ENCODE data around the gene C15orf39.

The C15orf39 gene

GRCh38 chr15:75206803-75207617 is 5.3 kb downstream of the C15orf39 start:
- no peak overlapping the region for H3K4me2 ChIP-seq
- H2AFZ ChIP-seq (ENCODE audit: low read depth), result no peak overlapping the region
- H3K4me3 ChIP-seq (IDR thresholded peaks at IDR 0.05; ENCODE audit: insufficient read depth, low read depth, low read length), result no peak overlapping the region
- H3K27me3 ChIP-seq (ENCODE audit: insufficient read depth, low read depth), result no peaks in the 10 kb centered on the region
- no peak overlapping the region for H3K27ac ChIP-seq
- peaks cover 3% of the 10 kb centered on the region; the same call in 1 of the 2 replicates for H3K36me3 ChIP-seq (ENCODE audit: insufficient read depth)
- TF ChIP-seq CTCF (conservative IDR thresholded peaks at IDR 0.05; ENCODE audit: low read depth, low read length), result no peak
- H3K4me1 ChIP-seq (ENCODE audit: low read depth, poor library complexity, severe bottlenecking), result peaks cover 22% of the 10 kb centered on the region
- peaks cover 34% of the 10 kb centered on the region for H4K20me1 ChIP-seq (ENCODE audit: insufficient read depth)
- H3K9ac ChIP-seq, result no peak overlapping the region
- H3K79me2 ChIP-seq (ENCODE audit: insufficient read depth, low read depth), result peaks cover 86% of the 10 kb centered on the region

GRCh38 chr15:75207618-75208500 is 6.2 kb downstream of the C15orf39 start:
- Histone ChIP-seq H3K4me3 (IDR thresholded peaks at IDR 0.05; ENCODE audit: insufficient read depth, low read depth, low read length) (no peak overlapping the region), H3K79me2 (ENCODE audit: insufficient read depth, low read depth) (peaks cover 78% of the 10 kb centered on the region), H3K9ac (no peak overlapping the region), H3K4me1 (ENCODE audit: low read depth, poor library complexity, severe bottlenecking) (peaks cover 22% of the 10 kb centered on the region), H4K20me1 (ENCODE audit: insufficient read depth) (peaks cover 38% of the 10 kb centered on the region), H3K27ac (no peak overlapping the region), H3K27me3 (ENCODE audit: insufficient read depth, low read depth) (no peaks in the 10 kb centered on the region), H3K4me2 (no peak overlapping the region), H3K36me3 (ENCODE audit: insufficient read depth) (peaks cover 3% of the 10 kb centered on the region; the same call in 1 of the 2 replicates), H2AFZ (ENCODE audit: low read depth) (no peak overlapping the region)
- no peak for TF ChIP-seq CTCF (conservative IDR thresholded peaks at IDR 0.05; ENCODE audit: low read depth, low read length)

GRCh38 chr15:75208501-75209288 is 7.0 kb downstream of the C15orf39 start:
- no peak overlapping the region for H3K9ac ChIP-seq
- H3K4me3 ChIP-seq (IDR thresholded peaks at IDR 0.05; ENCODE audit: insufficient read depth, low read depth, low read length), result no peak overlapping the region
- H3K27me3 ChIP-seq (ENCODE audit: insufficient read depth, low read depth), result no peaks in the 10 kb centered on the region
- H3K79me2 ChIP-seq (ENCODE audit: insufficient read depth, low read depth), result peaks cover 69% of the 10 kb centered on the region
- H3K4me1 ChIP-seq (ENCODE audit: low read depth, poor library complexity, severe bottlenecking), result peaks cover 19% of the 10 kb centered on the region
- H3K36me3 ChIP-seq (ENCODE audit: insufficient read depth), result peaks cover 3% of the 10 kb centered on the region; the same call in 1 of the 2 replicates
- no peak overlapping the region for H3K4me2 ChIP-seq
- H2AFZ ChIP-seq (ENCODE audit: low read depth), result no peak overlapping the region
- peaks cover 36% of the 10 kb centered on the region for H4K20me1 ChIP-seq (ENCODE audit: insufficient read depth)
- H3K27ac ChIP-seq, result no peak overlapping the region
- no peak for TF ChIP-seq CTCF (conservative IDR thresholded peaks at IDR 0.05; ENCODE audit: low read depth, low read length)

GRCh38 chr15:75209289-75209676 is 7.6 kb downstream of the C15orf39 start:
- Histone ChIP-seq H3K36me3 (ENCODE audit: insufficient read depth) (peaks cover 3% of the 10 kb centered on the region; the same call in 1 of the 2 replicates), H2AFZ (ENCODE audit: low read depth) (no peak overlapping the region), H3K4me3 (IDR thresholded peaks at IDR 0.05; ENCODE audit: insufficient read depth, low read depth, low read length) (no peak overlapping the region), H3K27me3 (ENCODE audit: insufficient read depth, low read depth) (no peaks in the 10 kb centered on the region), H3K4me2 (no peak overlapping the region), H3K79me2 (ENCODE audit: insufficient read depth, low read depth) (peaks cover 63% of the 10 kb centered on the region), H3K4me1 (ENCODE audit: low read depth, poor library complexity, severe bottlenecking) (peaks cover 13% of the 10 kb centered on the region), H3K9ac (no peak overlapping the region), H3K27ac (no peak overlapping the region), H4K20me1 (ENCODE audit: insufficient read depth) (peaks cover 33% of the 10 kb centered on the region)
- no peak for TF ChIP-seq CTCF (conservative IDR thresholded peaks at IDR 0.05; ENCODE audit: low read depth, low read length)

Measured in KMS-11 (cell line).